Endothelial cell of umbilical vein (primary cell): Measurements from ENCODE around the gene ASB13. TPM values are rescaled to one million over a fixed set of nuclear protein-coding genes. Genes with fewer than 3 reads are reported as not detected.

Experiments used
- BruUV-seq: library from RNA; stranded (reverse); fragments of 400-500 nt; replicated peaks from 2 replicates; lab custom pipeline; 2021; lab: Mats Ljungman, UMichigan
- CTCF ChIA-PET: fragments of 300-600, 350-600 bp; sonication (Branson Sonifier 250); formaldehyde crosslinking; loops from one replicate; lab custom pipeline; 2021; ENCODE audit warnings: antibody characterized with exemption, inconsistent platforms; lab: Charles Lee
- POLR2A ChIA-PET: fragments of 300-600, 350-600 bp; sonication (Branson Sonifier 250); formaldehyde crosslinking; loops from one replicate; lab custom pipeline; 2021; ENCODE audit warnings: antibody characterized with exemption, inconsistent platforms; lab: Charles Lee
- DNase-seq: peaks from one replicate; pipeline ENCODE4 v3.0.0-alpha.2; 2011; ENCODE audit warnings: low read depth, low spot score
- FAIRE-seq: peaks from 2 replicates; lab custom pipeline; 2011; peaks lifted over from hg19 to GRCh38; lab: Jason Lieb, UNC
- H2AFZ ChIP-seq: 2 replicates; pipeline ENCODE4 v1.6.0; 2012; ENCODE audit warnings: low read depth, low read length, control low read depth, inconsistent platforms
- H3K27ac ChIP-seq: 2 replicates; pipeline ENCODE4 v1.5.1; 2011; ENCODE audit warnings: low read depth, mild to moderate bottlenecking, control low read depth, low read length, moderate library complexity; ENCODE audit not compliant: insufficient read depth
- H3K27me3 ChIP-seq, 2 experiments: 2 replicates each; pipeline versions ENCODE4 v1.6.0 to v1.6.1; 2011; ENCODE audit warnings: low read length in 2 of 2, mixed read lengths in 1 of 2; ENCODE audit not compliant: control insufficient read depth in 2 of 2, insufficient read depth in 2 of 2
- H3K36me3 ChIP-seq, 2 experiments: 2 replicates in 1 of 2; 3 replicates in 1 of 2; pipeline ENCODE4 v1.5.1; 2011; ENCODE audit warnings: low read length in 2 of 2, mild to moderate bottlenecking in 1 of 2, moderate library complexity in 1 of 2; ENCODE audit not compliant: control insufficient read depth in 2 of 2, insufficient read depth in 2 of 2; ENCODE audit errors: extremely low read depth in 1 of 2
- H3K4me1 ChIP-seq: 3 replicates; pipeline ENCODE4 v1.5.1; 2011; ENCODE audit warnings: mild to moderate bottlenecking, low read length; ENCODE audit not compliant: control insufficient read depth, insufficient read depth; ENCODE audit errors: extremely low read depth
- H3K4me2 ChIP-seq: 2 replicates; pipeline ENCODE4 v1.6.1; 2011; ENCODE audit warnings: low read length, control low read depth, mixed read lengths; ENCODE audit not compliant: insufficient read depth
- H3K4me3 ChIP-seq, 3 experiments: fragments of 200-600 bp in 1 of 3; sonication (generic), shearing (Covaris generic) in 1 of 3; replicated peaks in 1 of 3; 2 replicates each; pipeline ENCODE4 v1.5.1; 2011 to 2016; ENCODE audit warnings: control low read depth in 3 of 3, low read length in 3 of 3, mild to moderate bottlenecking in 2 of 3, inconsistent platforms in 1 of 3, low read depth in 1 of 3, moderate library complexity in 1 of 3; ENCODE audit not compliant: insufficient read depth in 1 of 3
- H3K79me2 ChIP-seq: 2 replicates; pipeline ENCODE4 v1.6.0; 2012; ENCODE audit warnings: low read length, inconsistent platforms; ENCODE audit not compliant: control insufficient read depth, insufficient read depth
- H3K9ac ChIP-seq: replicated peaks from 2 replicates; pipeline ENCODE3; 2011; ENCODE audit warnings: low read length, control low read depth; ENCODE audit not compliant: insufficient read depth; ENCODE audit errors: extremely low read depth
- H3K9me1 ChIP-seq: replicated peaks from 3 replicates; pipeline ENCODE4 v1.6.0; 2011; ENCODE audit warnings: mild to moderate bottlenecking, low read length; ENCODE audit not compliant: control insufficient read depth, insufficient read depth; ENCODE audit errors: extremely low read depth
- H3K9me3 ChIP-seq: replicated peaks from 2 replicates; pipeline ENCODE4 v1.5.1; 2012; ENCODE audit warnings: low read length, inconsistent platforms; ENCODE audit not compliant: control insufficient read depth, insufficient read depth
- H4K20me1 ChIP-seq: replicated peaks from 2 replicates; pipeline ENCODE3; 2011; ENCODE audit warnings: mild to moderate bottlenecking, low read length; ENCODE audit not compliant: control insufficient read depth, insufficient read depth; ENCODE audit errors: extremely low read depth
- EZH2 ChIP-seq: IDR thresholded peaks from 2 replicates; pipeline ENCODE4 v1.6.1; 2012; ENCODE audit warnings: borderline replicate concordance, low read depth, mild to moderate bottlenecking, moderate library complexity, low read length, inconsistent platforms; ENCODE audit not compliant: severe bottlenecking
- FOS ChIP-seq: IDR thresholded peaks from 2 replicates; pipeline ENCODE4 v1.6.1; 2011; ENCODE audit warnings: mild to moderate bottlenecking, low read length, moderate library complexity, borderline replicate concordance; ENCODE audit not compliant: insufficient read depth
- GATA2 ChIP-seq: IDR thresholded peaks from 2 replicates; pipeline ENCODE4 v1.7.0; 2011; ENCODE audit warnings: low read depth, mild to moderate bottlenecking, moderate library complexity, mixed read lengths, low read length; ENCODE audit not compliant: insufficient read length, insufficient read depth
- JUN ChIP-seq: IDR thresholded peaks from 2 replicates; pipeline ENCODE4 v1.6.1; 2011; ENCODE audit warnings: borderline replicate concordance, low read depth; ENCODE audit not compliant: insufficient read length, insufficient read depth
- MYC ChIP-seq: IDR thresholded peaks from one replicate; pipeline ENCODE4 v1.6.1; 2011; ENCODE audit warnings: mild to moderate bottlenecking, low read depth, low read length
- POLR2A ChIP-seq: IDR thresholded peaks from 2 replicates; pipeline ENCODE4 v1.6.1; 2012; ENCODE audit warnings: low read depth, mild to moderate bottlenecking, control low read depth, low read length
- POLR2AphosphoS5 ChIP-seq: IDR thresholded peaks from 2 replicates; pipeline ENCODE4 v1.6.1; 2012; ENCODE audit warnings: low read depth, mild to moderate bottlenecking, control low read depth, low read length, moderate library complexity; ENCODE audit not compliant: insufficient read depth
- dilution Hi-C: fragments of 300-500 bp; cut with MboI; formaldehyde crosslinking; loops from one replicate; pipeline ENCODE4 v1.15.0; 2019; ENCODE audit warnings: low sequenced_read_pairs; ENCODE audit not compliant: extremely low pct_ligation_motif_present
- intact Hi-C: fragments of 100-400 bp; cut with micrococcal nuclease; formaldehyde crosslinking; loops from one replicate; pipeline ENCODE4 v1.10.0; 2022
- polyA plus RNA-seq, 4 experiments: library from polyadenylated mRNA; depleted of rRNA in 3 of 4; stranded (reverse) in 3 of 4; unstranded in 1 of 4; fragments of >200 nt; gene quantifications; 2 replicates each; pipeline versions ENCODE4 v1.2.1 to v1.2.3, GENCODE V29; 2011 to 2012; ENCODE audit warnings: missing spikeins in 1 of 4
- total RNA-seq: library from RNA; stranded (reverse); gene quantifications from 2 replicates; pipeline ENCODE4 v1.2.3, GENCODE V29; 2021
- TF ChIP-seq, protein P1 (sequence below): IDR thresholded peaks from 2 replicates; pipeline ENCODE4 v1.6.1; 2011; ENCODE audit not compliant: insufficient read depth, insufficient read length
- TF ChIP-seq, protein P2 (sequence below), 2 donors: IDR thresholded peaks; 1 replicate in 1 of 2; 2 replicates in 1 of 2; pipeline ENCODE4 v1.5.1; 2011; ENCODE audit warnings: low read length in 2 of 2, mild to moderate bottlenecking in 2 of 2, moderate library complexity in 2 of 2, control low read depth in 1 of 2, inconsistent platforms in 1 of 2, low read depth in 1 of 2; ENCODE audit not compliant: insufficient read depth in 1 of 2; ENCODE audit errors: extremely low read depth in 1 of 2

The ASB13 gene
- total and polyA plus RNA-seq, 2 donors (not counting 3 experiments of a cell fraction or from before 2014, with no cell fraction given), result 6.3 to 7.3 TPM

DNA sequence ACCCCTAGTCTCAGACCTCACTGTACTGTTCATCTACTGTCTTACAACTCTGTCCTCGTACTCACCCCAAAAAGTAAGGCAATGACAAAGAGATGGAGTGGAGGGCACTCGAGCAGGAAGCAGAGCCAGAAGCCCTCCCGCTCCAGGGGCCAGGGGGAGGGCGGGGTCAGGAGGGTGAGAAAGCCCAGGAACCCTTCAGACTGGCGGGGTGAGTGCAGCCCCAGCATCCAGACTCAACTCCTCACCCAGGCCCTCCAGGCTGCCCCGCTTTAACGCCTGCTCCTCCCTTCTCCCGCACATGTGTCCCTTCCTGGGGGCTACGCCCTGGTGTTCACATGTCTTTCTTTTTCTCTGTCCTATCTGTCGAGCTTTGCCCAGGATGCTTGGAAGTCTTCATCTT lies 75.6 kb downstream of the ASB13 start:
- H3K9me3 ChIP-seq, result no peaks in the 10 kb centered on the region
- no peak for DNase-seq
- dilution Hi-C loops, result no loop called here

More for the DNA sequence above, 75.6 kb downstream of the ASB13 start:
- no peaks in the 10 kb centered on the region for H3K27me3 ChIP-seq
- H3K9ac ChIP-seq, result no peak overlapping the region
- FAIRE-seq, result no peak
- no peaks in the 10 kb centered on the region for H3K79me2 ChIP-seq
- CTCF ChIA-PET, result no interaction called here
- POLR2A ChIA-PET, result no interaction called here
- TF ChIP-seq GATA2 (no peak), FOS (no peak), POLR2A (no peak), POLR2AphosphoS5 (no peak), JUN (no peak), EZH2 (no peak), MYC (no peak)
- TF ChIP-seq, protein P1, sequence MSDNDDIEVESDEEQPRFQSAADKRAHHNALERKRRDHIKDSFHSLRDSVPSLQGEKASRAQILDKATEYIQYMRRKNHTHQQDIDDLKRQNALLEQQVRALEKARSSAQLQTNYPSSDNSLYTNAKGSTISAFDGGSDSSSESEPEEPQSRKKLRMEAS, result no peak
- TF ChIP-seq, protein P2, sequence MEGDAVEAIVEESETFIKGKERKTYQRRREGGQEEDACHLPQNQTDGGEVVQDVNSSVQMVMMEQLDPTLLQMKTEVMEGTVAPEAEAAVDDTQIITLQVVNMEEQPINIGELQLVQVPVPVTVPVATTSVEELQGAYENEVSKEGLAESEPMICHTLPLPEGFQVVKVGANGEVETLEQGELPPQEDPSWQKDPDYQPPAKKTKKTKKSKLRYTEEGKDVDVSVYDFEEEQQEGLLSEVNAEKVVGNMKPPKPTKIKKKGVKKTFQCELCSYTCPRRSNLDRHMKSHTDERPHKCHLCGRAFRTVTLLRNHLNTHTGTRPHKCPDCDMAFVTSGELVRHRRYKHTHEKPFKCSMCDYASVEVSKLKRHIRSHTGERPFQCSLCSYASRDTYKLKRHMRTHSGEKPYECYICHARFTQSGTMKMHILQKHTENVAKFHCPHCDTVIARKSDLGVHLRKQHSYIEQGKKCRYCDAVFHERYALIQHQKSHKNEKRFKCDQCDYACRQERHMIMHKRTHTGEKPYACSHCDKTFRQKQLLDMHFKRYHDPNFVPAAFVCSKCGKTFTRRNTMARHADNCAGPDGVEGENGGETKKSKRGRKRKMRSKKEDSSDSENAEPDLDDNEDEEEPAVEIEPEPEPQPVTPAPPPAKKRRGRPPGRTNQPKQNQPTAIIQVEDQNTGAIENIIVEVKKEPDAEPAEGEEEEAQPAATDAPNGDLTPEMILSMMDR (IDR thresholded peaks at IDR 0.05; ENCODE audit: extremely low read depth in 1 of 2, insufficient read depth in 1 of 2, low read depth in 1 of 2, low read length in 2 of 2), result no peak
- H3K36me3 ChIP-seq, result no peaks in the 10 kb centered on the region
- H4K20me1 ChIP-seq, result no peaks in the 10 kb centered on the region
- no peaks in the 10 kb centered on the region for H3K9me1 ChIP-seq
- no peak overlapping the region for H3K4me2 ChIP-seq
- no peak overlapping the region for H3K27ac ChIP-seq
- intact Hi-C loops, result loop anchor here (10.0 kb wide), 1 partner anchor 146 kb away; no protein-coding TSS in a partner anchor
- peaks cover 29% of the 10 kb centered on the region for H3K4me1 ChIP-seq
- H2AFZ ChIP-seq, result no peak overlapping the region
- no peak overlapping the region for H3K4me3 ChIP-seq
- BruUV-seq, result no TSS peak
